HEK293 (cell line): ENCODE measurements around the gene SLC35E1.
A peak's percentile ranks its signal among the peaks of the same experiment; 100 is the strongest.

Experiments used
- CTCF ChIP-seq: fragments of 450-650 bp; formaldehyde crosslinking; IDR thresholded peaks from 2 replicates; pipeline ENCODE4 v1.5.1; 2016; ENCODE audit warnings: missing biosample characterization, missing genetic modification characterization
- GLI4 ChIP-seq: fragments of 450-650 bp; formaldehyde crosslinking; IDR thresholded peaks from 2 replicates; pipeline ENCODE4 v1.5.1; 2016; ENCODE audit warnings: missing biosample characterization, missing genetic modification characterization
- KLF1 ChIP-seq: fragments of 450-650 bp; formaldehyde crosslinking; IDR thresholded peaks from 2 replicates; pipeline ENCODE4 v1.5.1; 2016; ENCODE audit warnings: missing biosample characterization, missing genetic modification characterization
- KLF7 ChIP-seq: fragments of 450-650 bp; formaldehyde crosslinking; IDR thresholded peaks from 2 replicates; pipeline ENCODE4 v1.5.1; 2016; ENCODE audit warnings: missing biosample characterization, missing genetic modification characterization, borderline replicate concordance
- SCRT2 ChIP-seq: fragments of 450-650 bp; formaldehyde crosslinking; IDR thresholded peaks from 2 replicates; pipeline ENCODE4 v1.5.1; 2016; ENCODE audit warnings: missing biosample characterization, missing genetic modification characterization
- YY1 ChIP-seq: fragments of 450-650 bp; formaldehyde crosslinking; IDR thresholded peaks from 2 replicates; pipeline ENCODE4 v1.5.1; 2018; ENCODE audit warnings: missing biosample characterization, missing genetic modification characterization
- ZBTB26 ChIP-seq: fragments of 450-650 bp; formaldehyde crosslinking; optimal IDR thresholded peaks from 2 replicates; pipeline ENCODE3; 2016; ENCODE audit warnings: missing biosample characterization, mild to moderate bottlenecking, missing genetic modification characterization
- ZBTB48 ChIP-seq: fragments of 450-650 bp; formaldehyde crosslinking; IDR thresholded peaks from 2 replicates; pipeline ENCODE4 v1.5.1; 2016; ENCODE audit warnings: missing biosample characterization, missing genetic modification characterization
- ZBTB49 ChIP-seq: fragments of 450-650 bp; formaldehyde crosslinking; IDR thresholded peaks from 2 replicates; pipeline ENCODE4 v1.5.1; 2016; ENCODE audit warnings: missing biosample characterization, missing genetic modification characterization, low read depth
- ZBTB7A ChIP-seq: fragments of 450-650 bp; formaldehyde crosslinking; IDR thresholded peaks from 2 replicates; pipeline ENCODE4 v1.5.1; 2016; ENCODE audit warnings: low read depth, missing biosample characterization, missing genetic modification characterization
- ZNF112 ChIP-seq: fragments of 450-650 bp; formaldehyde crosslinking; IDR thresholded peaks from 2 replicates; pipeline ENCODE4 v1.5.0; 2017; ENCODE audit warnings: missing biosample characterization, missing genetic modification characterization
- ZNF132 ChIP-seq: fragments of 450-650 bp; formaldehyde crosslinking; IDR thresholded peaks from 2 replicates; pipeline ENCODE4 v1.5.1; 2017; ENCODE audit warnings: missing biosample characterization, missing genetic modification characterization, borderline replicate concordance
- ZNF140 ChIP-seq: fragments of 450-650 bp; formaldehyde crosslinking; IDR thresholded peaks from 2 replicates; pipeline ENCODE4 v1.5.1; 2016; ENCODE audit warnings: missing biosample characterization, missing genetic modification characterization
- ZNF202 ChIP-seq: fragments of 450-650 bp; formaldehyde crosslinking; IDR thresholded peaks from 2 replicates; pipeline ENCODE4 v1.5.1; 2016; ENCODE audit warnings: missing biosample characterization, missing genetic modification characterization, borderline replicate concordance
- ZNF266 ChIP-seq: fragments of 450-650 bp; formaldehyde crosslinking; IDR thresholded peaks from 2 replicates; pipeline ENCODE4 v1.5.1; 2016; ENCODE audit warnings: missing biosample characterization, missing genetic modification characterization, low read depth
- ZNF292 ChIP-seq: fragments of 450-650 bp; formaldehyde crosslinking; IDR thresholded peaks from 2 replicates; pipeline ENCODE4 v1.5.1; 2016; ENCODE audit warnings: low read depth, missing biosample characterization, missing genetic modification characterization, borderline replicate concordance
- ZNF398 ChIP-seq: fragments of 450-650 bp; formaldehyde crosslinking; IDR thresholded peaks from 2 replicates; pipeline ENCODE4 v1.5.1; 2017; ENCODE audit warnings: missing biosample characterization, missing genetic modification characterization
- ZNF48 ChIP-seq: fragments of 450-650 bp; formaldehyde crosslinking; IDR thresholded peaks from 2 replicates; pipeline ENCODE4 v1.5.1; 2016; ENCODE audit warnings: missing biosample characterization, missing genetic modification characterization
- ZNF514 ChIP-seq: fragments of 450-650 bp; formaldehyde crosslinking; IDR thresholded peaks from 2 replicates; pipeline ENCODE4 v1.5.1; 2016; ENCODE audit warnings: missing biosample characterization, missing genetic modification characterization
- ZNF518A ChIP-seq: fragments of 450-650 bp; formaldehyde crosslinking; conservative IDR thresholded peaks from 2 replicates; pipeline ENCODE4 v1.5.1; 2016; ENCODE audit warnings: low read depth, missing biosample characterization, missing genetic modification characterization
- ZNF529 ChIP-seq: fragments of 450-650 bp; formaldehyde crosslinking; IDR thresholded peaks from 2 replicates; pipeline ENCODE4 v1.5.1; 2017; ENCODE audit warnings: missing genetic modification characterization, missing biosample characterization; ENCODE audit not compliant: insufficient replicate concordance
- ZNF580 ChIP-seq: fragments of 450-650 bp; formaldehyde crosslinking; IDR thresholded peaks from 2 replicates; pipeline ENCODE4 v1.5.1; 2016; ENCODE audit warnings: missing biosample characterization, missing genetic modification characterization
- ZNF629 ChIP-seq: fragments of 450-650 bp; formaldehyde crosslinking; IDR thresholded peaks from 2 replicates; pipeline ENCODE4 v1.5.1; 2017; ENCODE audit warnings: missing biosample characterization, missing genetic modification characterization
- ZNF645 ChIP-seq: fragments of 450-650 bp; formaldehyde crosslinking; IDR thresholded peaks from 2 replicates; pipeline ENCODE4; 2016; ENCODE audit warnings: missing biosample characterization, missing genetic modification characterization
- ZNF664 ChIP-seq: fragments of 450-650 bp; formaldehyde crosslinking; IDR thresholded peaks from 2 replicates; pipeline ENCODE4 v1.5.1; 2016; ENCODE audit warnings: missing biosample characterization, missing genetic modification characterization
- ZNF670 ChIP-seq: fragments of 450-650 bp; formaldehyde crosslinking; IDR thresholded peaks from 2 replicates; pipeline ENCODE4 v1.5.1; 2016; ENCODE audit warnings: missing biosample characterization, missing genetic modification characterization, low read depth
- ZNF785 ChIP-seq: fragments of 450-650 bp; formaldehyde crosslinking; IDR thresholded peaks from 2 replicates; pipeline ENCODE4 v1.5.1; 2016; ENCODE audit warnings: missing biosample characterization, missing genetic modification characterization

Gene SLC35E1

GRCh38 chr19:16608290-16608739 is 36.1 kb upstream of the SLC35E1 start (continued):
- TF ChIP-seq ZBTB26 (tag by site-specific recombination) (no peak), ZNF132 (tag by site-specific recombination) (no peak), ZNF398 (tag by site-specific recombination) (peak; percentile 56), ZNF629 (peak; percentile 74), ZNF664 (peak; percentile 77), ZNF292 (no peak), ZBTB49 (tag by site-specific recombination) (no peak), KLF7 (tag by site-specific recombination) (no peak), ZNF266 (tag by site-specific recombination) (no peak), ZNF645 (no peak), ZNF518A (tag by site-specific recombination) (no peak), ZNF112 (tag by site-specific recombination) (no peak), ZNF670 (tag by site-specific recombination) (no peak), ZNF580 (tag by site-specific recombination) (peak; percentile 75), ZNF529 (tag by site-specific recombination) (no peak), GLI4 (tag by site-specific recombination) (no peak), ZNF785 (tag by site-specific recombination) (no peak), ZNF202 (tag by site-specific recombination) (no peak), ZNF140 (tag by site-specific recombination) (no peak), ZNF48 (tag by site-specific recombination) (no peak), YY1 (tag by site-specific recombination) (no peak), SCRT2 (no peak), ZBTB48 (tag by site-specific recombination) (no peak), CTCF (tag by site-specific recombination) (no peak), ZNF514 (tag by site-specific recombination) (no peak), ZBTB7A (tag by site-specific recombination) (no peak), KLF1 (tag by site-specific recombination) (no peak)
